Middle frontal gyrus (tissue), 1 donor: ENCODE measurements around the gene CALHM5.
"Not testable (repeated sequence)": the region's sequence is repeated elsewhere in the genome, so short reads cannot be mapped to it uniquely, and the experiment has no call there.

Experiments
- DNase-seq: peaks from one replicate; pipeline ENCODE4 v3.0.0-alpha.2; 2015; ENCODE audit warnings: low spot score; ENCODE audit errors: extremely low spot score

Gene CALHM5

GRCh38 chr6:116511424-116512110, at the start of gene CALHM5:
Gene CALHM5, plus strand, starts transcription at chr6:116511639. Its CDS starts 58 bp downstream, at chr6:116511697.
- DNase-seq = no peak

- peak; percentile 20 for DNase-seq
Observed at GRCh38 chr6:116461932-116462885, 49.2 kb upstream of the CALHM5 start.

GRCh38 chr6:116463301-116463700, 48.1 kb upstream of the CALHM5 start:
- DNase-seq = no peak

- no peak for DNase-seq
Observed at GRCh38 chr6:116465246-116465645, 46.2 kb upstream of the CALHM5 start.

GRCh38 chr6:116467096-116467495, 44.3 kb upstream of the CALHM5 start:
- no peak for DNase-seq

- no peak for DNase-seq
Observed at GRCh38 chr6:116467514-116467913, 43.9 kb upstream of the CALHM5 start.

- no peak for DNase-seq
Observed at GRCh38 chr6:116468293-116468692, 43.1 kb upstream of the CALHM5 start.

GRCh38 chr6:116471531-116471930, 39.9 kb upstream of the CALHM5 start:
- no peak for DNase-seq

GRCh38 chr6:116472706-116473105, 38.7 kb upstream of the CALHM5 start:
- DNase-seq = no peak

GRCh38 chr6:116475141-116475540, 36.3 kb upstream of the CALHM5 start:
- no peak for DNase-seq

GRCh38 chr6:116476002-116476678, 35.3 kb upstream of the CALHM5 start:
- DNase-seq = no peak

GRCh38 chr6:116482780-116483179, 28.7 kb upstream of the CALHM5 start:
- no peak for DNase-seq

- no peak for DNase-seq
Observed at GRCh38 chr6:116483616-116484015, 27.8 kb upstream of the CALHM5 start.

- no peak for DNase-seq
Observed at GRCh38 chr6:116485559-116486184, 25.8 kb upstream of the CALHM5 start.

GRCh38 chr6:116491610-116492330, 19.7 kb upstream of the CALHM5 start:
- no peak for DNase-seq

- no peak for DNase-seq
Observed at GRCh38 chr6:116492331-116493067, 18.9 kb upstream of the CALHM5 start.

- not testable (repeated sequence) for DNase-seq
Observed at GRCh38 chr6:116495161-116495560, 16.3 kb upstream of the CALHM5 start.

GRCh38 chr6:116497113-116497676, 14.2 kb upstream of the CALHM5 start:
- no peak for DNase-seq

- DNase-seq = no peak
Observed at GRCh38 chr6:116500969-116501433, 10.4 kb upstream of the CALHM5 start.

- DNase-seq = no peak
Observed at GRCh38 chr6:116507324-116507723, 4.1 kb upstream of the CALHM5 start.
